ENCODE results near the gene SFMBT1. TPM values are rescaled to one million over a fixed set of nuclear protein-coding genes. Genes with fewer than 3 reads are reported as not detected.
A peak's percentile ranks its signal among the peaks of the same experiment; 100 is the strongest.

Gene SFMBT1
- total RNA-seq, 2 experiments from 2014 or later = 12.9 to 18.1 TPM

- Histone ChIP-seq H2AFZ (ENCODE audit: low read length) (peak overlapping the region; percentile 68), H3K4me3 (ENCODE audit: low read depth, low read length, poor library complexity, severe bottlenecking) (peak overlapping the region; percentile 85), H3K9me2 (ENCODE audit: insufficient read depth, low read length) (no peaks in the 10 kb centered on the region), H4K20me1 (ENCODE audit: insufficient read depth, low read length) (peaks cover 7% of the 10 kb centered on the region; the same call in 1 of the 2 replicates), H3K79me2 (ENCODE audit: insufficient read depth, low read depth, low read length) (peaks cover 6% of the 10 kb centered on the region; the same call in 1 of the 2 replicates), H3K4me2 (ENCODE audit: low read length) (peak overlapping the region; percentile 98), H3K4me1 (ENCODE audit: insufficient read depth, low read length, poor library complexity, severe bottlenecking) (peaks cover 22% of the 10 kb centered on the region), H3K36me3 (ENCODE audit: insufficient read depth, low read length) (no peaks in the 10 kb centered on the region), H3K9me3 (ENCODE audit: low read length) (no peaks in the 10 kb centered on the region), H3K27ac (ENCODE audit: low read depth, low read length, poor library complexity, severe bottlenecking) (no peak overlapping the region)
- peak; percentile 76 for DNase-seq (ENCODE audit: low spot score)
- TF ChIP-seq EZH2phosphoT487 (IDR thresholded peaks at IDR 0.05; ENCODE audit: borderline replicate concordance, low read depth, low read length) = no peak
- no peak for TF ChIP-seq CTCF (conservative IDR thresholded peaks at IDR 0.05; ENCODE audit: low read length)
- ChIA-PET POLR2A (interaction anchor here (0.6 to 1.4 kb wide), 5 partner anchors 9 to 143 kb away, joined by 3 to 4 read pairs (median 3); no protein-coding TSS in a partner anchor), CTCF (ENCODE audit: unreplicated experiment) (interaction anchor here (0.6 kb wide), 1 partner anchor 372 kb away, joined by 3 read pairs; no protein-coding TSS in a partner anchor)
- BruUV-seq (replicated peaks) = no TSS peak
- intact Hi-C loops (cut with micrococcal nuclease; ENCODE audit: unreplicated experiment) = loop anchor here (5.0 to 10.0 kb wide), 2 partner anchors 110 to 358 kb away; partner anchors contain the start of genes GNL3 and PBRM1
Measured at GRCh38 chr3:53044711-53045517, 959 bp downstream of the SFMBT1 start.

- Histone ChIP-seq H3K27ac (ENCODE audit: low read depth, low read length, poor library complexity, severe bottlenecking) (no peak overlapping the region), H3K4me3 (ENCODE audit: low read depth, low read length, poor library complexity, severe bottlenecking) (peak overlapping the region; percentile 85), H3K9me3 (ENCODE audit: low read length) (no peaks in the 10 kb centered on the region), H2AFZ (ENCODE audit: low read length) (peak overlapping the region; percentile 68; the same call in 1 of the 2 replicates), H4K20me1 (ENCODE audit: insufficient read depth, low read length) (peaks cover 7% of the 10 kb centered on the region; the same call in 1 of the 2 replicates), H3K4me2 (ENCODE audit: low read length) (peak overlapping the region; percentile 98), H3K9me2 (ENCODE audit: insufficient read depth, low read length) (no peaks in the 10 kb centered on the region), H3K79me2 (ENCODE audit: insufficient read depth, low read depth, low read length) (peaks cover 8% of the 10 kb centered on the region; the same call in 1 of the 2 replicates), H3K4me1 (ENCODE audit: insufficient read depth, low read length, poor library complexity, severe bottlenecking) (peaks cover 22% of the 10 kb centered on the region), H3K36me3 (ENCODE audit: insufficient read depth, low read length) (no peaks in the 10 kb centered on the region)
- intact Hi-C loops (cut with micrococcal nuclease; ENCODE audit: unreplicated experiment) = loop anchor here (10.0 kb wide), 1 partner anchor 110 kb away; no protein-coding TSS in a partner anchor
- BruUV-seq (replicated peaks) = no TSS peak
- ChIA-PET CTCF (ENCODE audit: unreplicated experiment) (no interaction called here), POLR2A (interaction anchor here (0.6 to 1.4 kb wide), 5 partner anchors 8 to 195 kb away, joined by 3 to 4 read pairs (median 3); no protein-coding TSS in a partner anchor)
- no peak for DNase-seq (ENCODE audit: low spot score)
- TF ChIP-seq CTCF (conservative IDR thresholded peaks at IDR 0.05; ENCODE audit: low read length) (no peak), EZH2phosphoT487 (IDR thresholded peaks at IDR 0.05; ENCODE audit: borderline replicate concordance, low read depth, low read length) (no peak)
Measured at GRCh38 chr3:53044371-53044710, 1.5 kb downstream of the SFMBT1 start.

Measured in OCI-LY7 (cell line).